Body of pancreas (tissue), 4 donors: ENCODE results near the gene HOMER2. TPM values are rescaled to one million over a fixed set of nuclear protein-coding genes. Genes with fewer than 3 reads are reported as not detected.

Experiments
- ATAC-seq: fragments of 150-250 bp; one replicate; pipeline ENCODE4 v1.9.1; 2016
- DNase-seq, 4 donors: peaks; one replicate each; pipeline ENCODE4 v3.0.0-alpha.2; 2019
- H3K27ac ChIP-seq, 4 donors: fragments of 200-600 bp; sonication (generic); 1 replicate in 3 of 4; 2 replicates in 1 of 4; pipeline versions ENCODE4 v1.5.1 to v1.6.1; 2016 to 2019; ENCODE audit warnings: mild to moderate bottlenecking in 1 of 4, mixed read lengths in 1 of 4, moderate library complexity in 1 of 4
- H3K27me3 ChIP-seq, 2 donors: fragments of 200-600 bp; sonication (generic); one replicate each; pipeline ENCODE4 v1.6.0; 2016; ENCODE audit warnings: mild to moderate bottlenecking in 1 of 2
- H3K36me3 ChIP-seq, 2 donors: fragments of 200-600 bp; sonication (generic); replicated peaks in 1 of 2; 2 replicates each; pipeline ENCODE4 v1.5.1; 2016; ENCODE audit warnings: low read depth in 2 of 2; ENCODE audit not compliant: insufficient read depth in 1 of 2
- H3K4me1 ChIP-seq: fragments of 200-600 bp; sonication (generic); one replicate; pipeline ENCODE4 v1.6.0; 2016
- H3K4me3 ChIP-seq, 2 donors: fragments of 200-600 bp; sonication (generic); 1 replicate in 1 of 2; 2 replicates in 1 of 2; pipeline ENCODE4 v1.5.1; 2016 to 2019
- H3K9me3 ChIP-seq, 3 donors: fragments of 200-600 bp; sonication (generic); 1 replicate in 2 of 3; 2 replicates in 1 of 3; pipeline ENCODE4 v1.5.1; 2016
- POLR2A ChIP-seq, 3 donors: fragments of 450-650 bp; IDR thresholded peaks; one replicate each; pipeline ENCODE4 v1.6.1; 2016; ENCODE audit warnings: antibody characterized with exemption in 3 of 3, mild to moderate bottlenecking in 2 of 3
- WGBS, 2 donors: methylation state at CpG; one replicate each; pipeline ENCODE4 v1.1.5; 2017; 5-methylcytosine and 5-hydroxymethylcytosine counted together
- intact Hi-C: fragments of 100-400 bp; cut with DNase I; formaldehyde crosslinking; loops from one replicate; pipeline ENCODE4 v1.15.1; 2023
- total RNA-seq, 2 donors: library from RNA; depleted of rRNA; stranded (reverse); fragments of >200 nt; gene quantifications; one replicate each; pipeline ENCODE4 v1.1.0, GENCODE V29; 2016
- TF ChIP-seq, protein P1 (sequence below), 7 experiments: fragments of 450-650 bp in 4 of 7; fragments of 200-600 bp in 3 of 7; sonication (generic) in 3 of 7; IDR thresholded peaks; one replicate each; pipeline ENCODE4 v1.5.1; 2016 to 2019; ENCODE audit warnings: antibody characterized with exemption in 7 of 7

Gene HOMER2
- total RNA-seq, 2 donors from 2014 or later, result 331 to 469 TPM

DNA sequence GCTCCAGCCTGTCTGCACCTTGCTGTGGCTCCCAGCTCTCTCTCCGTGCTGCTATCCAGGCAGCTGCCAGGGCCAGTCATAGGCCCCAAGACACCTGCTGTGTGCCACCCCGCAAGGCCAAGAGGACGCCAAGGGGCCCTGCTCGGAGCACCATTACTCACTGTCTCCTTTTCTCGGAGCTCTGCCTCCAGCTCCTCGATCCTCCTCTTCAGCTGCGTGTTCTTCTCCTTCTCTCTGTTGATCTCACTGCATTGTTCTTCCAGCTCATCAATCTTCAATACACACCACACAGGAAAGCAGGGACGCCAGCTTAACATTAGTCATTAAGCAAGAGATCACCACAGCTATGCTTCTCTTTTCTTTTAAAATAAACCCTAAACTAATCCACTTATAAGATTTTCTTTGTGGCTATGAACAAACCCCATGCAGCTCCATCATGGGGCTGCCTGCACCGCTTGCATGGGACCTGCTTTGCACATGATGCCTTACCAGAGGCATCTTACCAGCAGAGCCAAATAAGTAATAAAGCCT is 100.5 kb downstream of the HOMER2 start:
- H3K9me3 ChIP-seq, result no peaks in the 10 kb centered on the region
- TF ChIP-seq POLR2A (IDR thresholded peaks at IDR 0.05), result no peak
- TF ChIP-seq, protein P1, sequence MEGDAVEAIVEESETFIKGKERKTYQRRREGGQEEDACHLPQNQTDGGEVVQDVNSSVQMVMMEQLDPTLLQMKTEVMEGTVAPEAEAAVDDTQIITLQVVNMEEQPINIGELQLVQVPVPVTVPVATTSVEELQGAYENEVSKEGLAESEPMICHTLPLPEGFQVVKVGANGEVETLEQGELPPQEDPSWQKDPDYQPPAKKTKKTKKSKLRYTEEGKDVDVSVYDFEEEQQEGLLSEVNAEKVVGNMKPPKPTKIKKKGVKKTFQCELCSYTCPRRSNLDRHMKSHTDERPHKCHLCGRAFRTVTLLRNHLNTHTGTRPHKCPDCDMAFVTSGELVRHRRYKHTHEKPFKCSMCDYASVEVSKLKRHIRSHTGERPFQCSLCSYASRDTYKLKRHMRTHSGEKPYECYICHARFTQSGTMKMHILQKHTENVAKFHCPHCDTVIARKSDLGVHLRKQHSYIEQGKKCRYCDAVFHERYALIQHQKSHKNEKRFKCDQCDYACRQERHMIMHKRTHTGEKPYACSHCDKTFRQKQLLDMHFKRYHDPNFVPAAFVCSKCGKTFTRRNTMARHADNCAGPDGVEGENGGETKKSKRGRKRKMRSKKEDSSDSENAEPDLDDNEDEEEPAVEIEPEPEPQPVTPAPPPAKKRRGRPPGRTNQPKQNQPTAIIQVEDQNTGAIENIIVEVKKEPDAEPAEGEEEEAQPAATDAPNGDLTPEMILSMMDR (IDR thresholded peaks at IDR 0.05), result no peak

DNA sequence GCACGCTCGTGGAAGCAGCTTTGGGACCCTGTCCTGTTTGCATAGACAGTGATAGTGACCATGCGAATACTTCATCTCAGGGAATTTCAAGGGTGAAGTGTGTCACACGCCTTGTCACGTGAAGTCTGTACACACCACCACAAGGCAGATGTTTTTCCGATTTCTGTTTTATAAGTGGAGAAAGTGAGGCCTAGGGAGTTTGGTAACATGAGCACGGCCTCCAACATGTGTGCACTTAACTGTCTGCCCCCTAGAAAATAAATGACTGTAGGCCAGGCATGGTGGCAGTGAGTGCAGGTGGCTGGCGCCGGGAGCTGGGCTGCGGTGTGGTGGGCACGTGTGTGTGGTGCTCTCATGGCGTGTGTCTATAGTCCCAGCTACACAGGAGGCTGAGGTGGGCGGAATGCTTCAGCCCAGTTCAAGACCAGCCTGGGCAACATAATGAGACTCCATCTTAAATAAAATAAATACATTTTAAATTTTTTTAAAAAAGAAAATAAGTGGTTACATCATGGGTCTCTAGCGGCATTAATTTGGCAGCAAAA is 101.1 kb downstream of the HOMER2 start:
- Histone ChIP-seq H3K27ac (peak overlapping the region in 1 of 4 donors; percentile 22), H3K27me3 (no peaks in the 10 kb centered on the region), H3K4me3 (no peak overlapping the region), H3K9me3 (no peaks in the 10 kb centered on the region), H3K36me3 (peaks cover 5 to 41% of the 10 kb centered on the region in 2 donors), H3K4me1 (peaks cover 30% of the 10 kb centered on the region)
- ATAC-seq (no peak), DNase-seq (peak in 1 of 4 donors; percentile 10)
- intact Hi-C loops, result no loop called here
- no peak for TF ChIP-seq POLR2A (IDR thresholded peaks at IDR 0.05)
- TF ChIP-seq, protein P1 (IDR thresholded peaks at IDR 0.05), result no peak
- WGBS, 2 donors, result 81 to 92% methylated on average over 14 of the region's 14 CpGs

More for the DNA sequence above, 100.5 kb downstream of the HOMER2 start:
- intact Hi-C loops, result no loop called here
- peaks cover 5 to 35% of the 10 kb centered on the region in 2 donors for H3K36me3 ChIP-seq
- no peak overlapping the region for H3K27ac ChIP-seq
- DNase-seq (peak in 1 of 4 donors; percentile 12), ATAC-seq (no peak)
- H3K4me1 ChIP-seq, result peaks cover 35% of the 10 kb centered on the region
- no peak overlapping the region for H3K4me3 ChIP-seq
- 75 to 79% methylated on average over 9 of the region's 9 CpGs for WGBS, 2 donors
- no peaks in the 10 kb centered on the region for H3K27me3 ChIP-seq

DNA sequence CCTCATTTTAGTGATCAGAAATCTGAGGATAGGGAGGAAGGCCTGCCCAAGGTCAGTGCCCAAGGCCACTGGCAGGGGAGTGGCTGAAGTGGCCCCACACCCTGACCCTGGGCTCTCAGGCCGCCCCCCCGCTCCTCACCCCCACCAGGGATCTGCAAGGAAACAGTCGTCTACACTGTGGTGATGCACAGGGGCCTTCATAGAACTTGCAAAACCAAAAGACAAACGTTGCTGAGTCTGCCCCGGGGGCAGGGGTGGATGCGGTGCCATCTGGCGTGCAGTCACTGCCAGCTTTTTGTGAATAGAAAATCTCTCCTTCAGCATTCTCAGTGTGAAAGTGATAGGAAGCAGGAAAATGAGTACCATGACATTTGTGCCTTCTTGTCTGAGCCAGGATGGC is 101.8 kb downstream of the HOMER2 start:
- 54 to 59% methylated on average over 7 of the region's 7 CpGs for WGBS, 2 donors
- TF ChIP-seq, protein P1 (IDR thresholded peaks at IDR 0.05), result no peak
- no peak for TF ChIP-seq POLR2A (IDR thresholded peaks at IDR 0.05)
- Histone ChIP-seq H3K36me3 (peaks cover 5 to 45% of the 10 kb centered on the region in 2 donors), H3K9me3 (no peaks in the 10 kb centered on the region), H3K27me3 (no peaks in the 10 kb centered on the region), H3K27ac (peak overlapping the region in 3 of 4 donors; percentile 66 to 77 (median 73)), H3K4me3 (no peak overlapping the region), H3K4me1 (peaks cover 25% of the 10 kb centered on the region)
- peak in 2 of 4 donors; percentile 1 to 15 for DNase-seq
- ATAC-seq, result no peak
- intact Hi-C loops, result no loop called here

DNA sequence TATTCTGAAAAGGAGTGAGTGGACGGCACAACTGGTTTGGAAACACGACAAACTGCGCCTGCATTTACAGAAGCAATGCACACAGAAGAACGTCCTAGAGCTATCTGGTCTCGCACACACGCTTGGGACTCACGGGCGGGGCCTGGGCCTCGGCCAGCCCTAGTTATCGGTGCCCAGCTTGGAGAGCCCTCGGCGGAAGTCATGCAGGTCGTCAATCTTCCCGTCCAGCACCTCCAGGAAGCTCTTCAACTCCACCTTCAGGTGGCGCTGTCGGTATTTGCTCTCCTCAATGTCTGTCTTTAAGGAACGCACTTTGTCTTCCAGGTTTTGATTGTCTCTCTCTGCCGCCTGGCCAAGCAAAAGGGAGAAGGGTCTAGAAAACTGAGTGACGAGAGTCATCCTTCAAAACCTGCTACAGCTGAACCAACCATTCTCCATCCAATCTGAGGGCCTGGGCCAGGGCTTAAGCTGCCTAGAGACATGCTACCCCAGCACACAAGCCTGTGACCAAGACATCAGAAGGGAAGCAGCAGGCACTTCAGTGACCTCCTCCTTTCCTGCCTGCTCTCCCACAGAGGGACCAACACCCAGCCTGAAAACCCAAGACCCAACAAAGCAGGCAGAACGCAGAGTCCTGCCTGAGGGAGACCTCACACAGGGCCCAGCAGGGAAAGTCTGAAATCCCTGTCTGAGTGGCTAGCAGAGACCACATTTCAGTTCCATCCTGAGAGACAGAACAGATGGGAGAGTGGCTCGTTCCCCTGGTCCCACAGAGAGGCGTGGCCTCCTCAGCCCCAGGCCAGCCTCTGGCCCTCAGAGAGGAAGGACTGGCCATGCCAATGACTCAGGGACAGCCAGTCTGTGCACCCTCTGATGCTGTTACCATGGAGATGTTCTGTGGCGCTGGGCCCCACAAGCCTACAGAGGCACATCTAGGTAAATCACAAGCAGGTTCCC is 102.7 kb downstream of the HOMER2 start:
- Histone ChIP-seq H3K27ac (peak overlapping the region in 3 of 4 donors; percentile 66 to 77 (median 73)), H3K4me1 (peaks cover 24% of the 10 kb centered on the region), H3K4me3 (no peak overlapping the region), H3K27me3 (no peaks in the 10 kb centered on the region), H3K9me3 (no peaks in the 10 kb centered on the region), H3K36me3 (peaks cover 5 to 49% of the 10 kb centered on the region in 2 donors)
- WGBS, 2 donors, result 8 to 13% methylated on average over 20 to 23 of the region's 23 CpGs
- ATAC-seq (peak; percentile 83), DNase-seq (peak; percentile 82 to 90 (median 83))
- TF ChIP-seq POLR2A (IDR thresholded peaks at IDR 0.05), result no peak
- TF ChIP-seq, protein P1 (IDR thresholded peaks at IDR 0.05), result peak; percentile 62 to 96 (median 80)
- intact Hi-C loops, result loop anchor here (5.0 kb wide), 1 partner anchor 147 kb away; no protein-coding TSS in a partner anchor
